ENCODE data around the gene TEX29.

The TEX29 gene

GRCh38 chr13:111359930-111360329, 39.5 kb downstream of the TEX29 start:
- in situ Hi-C loops (cut with HindIII; ENCODE audit: low pct_ligation_motif_present, low pct_unique_long_range_greater_than_20kb, low sequenced_read_pairs), result no loop called here
- DNase-seq, result no peak

- no peak for DNase-seq
- in situ Hi-C loops (cut with HindIII; ENCODE audit: low pct_ligation_motif_present, low pct_unique_long_range_greater_than_20kb, low sequenced_read_pairs), result no loop called here
Measured at GRCh38 chr13:111360452-111360851, 40.0 kb downstream of the TEX29 start.

DNA sequence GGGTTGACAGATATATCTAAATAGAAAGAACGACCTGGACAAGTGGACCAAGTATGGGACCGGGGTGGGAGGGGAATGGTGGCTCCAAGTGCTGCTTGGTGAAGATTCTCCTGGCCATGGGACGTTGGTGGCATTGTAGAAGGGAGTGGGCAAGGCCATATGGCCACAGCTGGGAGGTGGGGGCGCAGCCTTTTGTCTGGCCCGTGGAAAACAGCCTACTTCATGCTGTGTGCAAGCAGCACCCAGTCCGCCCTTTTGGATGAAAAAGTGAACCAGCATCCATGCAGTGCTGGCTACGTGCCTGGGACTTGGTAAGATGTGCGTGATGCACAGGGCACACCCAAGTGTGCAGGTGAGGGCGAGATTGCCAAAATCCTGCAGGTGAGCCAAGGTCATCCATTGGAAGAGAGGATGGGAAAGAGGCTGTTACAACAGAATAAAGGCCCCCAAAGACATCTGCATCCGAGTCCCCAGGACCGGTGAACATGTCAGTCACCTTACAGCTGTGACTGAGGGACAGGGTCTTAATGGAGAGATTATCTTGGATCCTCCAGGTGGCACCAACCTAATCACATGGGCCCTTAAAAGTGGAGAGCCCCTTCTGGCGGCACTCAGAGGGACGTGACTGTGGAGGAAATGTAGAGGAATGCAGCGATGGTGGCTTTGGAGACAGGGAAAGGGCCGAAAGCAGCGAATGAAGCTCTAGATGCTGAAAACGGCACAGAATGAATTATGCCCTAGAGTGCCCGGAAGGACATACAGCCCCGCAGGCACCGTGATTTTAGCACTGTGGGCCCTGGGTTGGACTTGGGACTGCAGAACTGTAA, 40.8 kb downstream of the TEX29 start:
- no peak for DNase-seq
- in situ Hi-C loops (cut with HindIII; ENCODE audit: low pct_ligation_motif_present, low pct_unique_long_range_greater_than_20kb, low sequenced_read_pairs), result no loop called here

DNA sequence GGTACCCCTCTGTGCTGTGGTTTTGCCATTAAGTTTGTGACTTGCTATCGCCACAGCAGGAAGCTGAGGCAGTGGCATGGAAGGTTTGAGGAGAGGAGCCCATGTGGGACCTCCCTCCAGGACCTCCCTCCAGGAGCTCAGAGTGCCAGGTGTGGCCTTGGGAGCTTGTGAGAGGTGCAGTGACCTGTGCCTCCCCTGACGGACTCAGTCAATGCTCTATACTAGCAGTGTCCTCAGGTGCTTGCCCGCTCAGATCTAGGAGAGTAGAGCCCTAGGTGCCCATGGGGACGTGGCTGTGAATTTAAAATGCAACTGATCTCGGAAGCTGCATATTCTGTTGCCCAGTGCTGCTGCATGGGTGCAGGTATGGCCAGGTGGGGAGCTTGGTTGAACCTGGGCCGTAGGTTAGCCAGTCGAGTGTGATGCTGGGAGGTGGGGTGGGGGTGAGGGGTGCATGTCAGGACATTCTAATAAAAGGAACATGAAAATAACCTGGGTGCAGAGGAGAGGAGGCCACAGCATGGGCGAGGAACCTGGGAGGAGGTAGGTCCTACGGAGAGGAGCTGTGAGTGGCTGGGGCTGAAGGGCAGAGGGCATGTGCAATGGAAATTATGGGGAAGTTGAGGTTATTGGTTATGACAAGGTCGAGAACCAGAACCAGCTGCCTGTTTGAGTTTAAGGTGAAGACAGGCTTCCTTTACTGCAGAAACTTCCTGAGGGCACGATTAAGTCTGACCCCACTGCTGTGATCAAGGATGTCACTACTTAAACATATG, 41.6 kb downstream of the TEX29 start:
- in situ Hi-C loops (cut with HindIII; ENCODE audit: low pct_ligation_motif_present, low pct_unique_long_range_greater_than_20kb, low sequenced_read_pairs), result no loop called here
- DNase-seq, result no peak

GRCh38 chr13:111363121-111363520, 42.7 kb downstream of the TEX29 start:
- no peak for DNase-seq
- in situ Hi-C loops (cut with HindIII; ENCODE audit: low pct_ligation_motif_present, low pct_unique_long_range_greater_than_20kb, low sequenced_read_pairs), result no loop called here

DNA sequence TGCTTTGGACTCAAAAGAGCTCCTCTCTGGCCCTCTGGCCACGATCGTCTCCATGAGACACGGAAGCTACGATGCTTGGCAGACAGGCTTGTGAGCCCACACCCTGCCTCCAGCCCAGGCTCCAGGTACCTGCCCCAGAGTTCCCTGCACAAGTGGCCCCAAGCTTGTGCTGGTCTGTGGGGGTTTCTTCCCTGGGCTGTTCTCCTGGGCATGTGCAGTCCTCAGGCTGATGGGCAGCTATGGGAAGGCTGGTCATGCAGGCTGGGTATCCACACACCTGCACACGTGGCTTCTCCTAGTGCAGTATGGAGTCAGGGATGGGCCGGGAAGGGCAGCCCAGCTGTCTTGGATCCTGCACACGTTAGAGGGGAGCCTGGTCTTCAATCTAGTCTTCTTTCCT, 43.1 kb downstream of the TEX29 start:
- in situ Hi-C loops (cut with HindIII; ENCODE audit: low pct_ligation_motif_present, low pct_unique_long_range_greater_than_20kb, low sequenced_read_pairs), result no loop called here
- no peak for DNase-seq

DNA sequence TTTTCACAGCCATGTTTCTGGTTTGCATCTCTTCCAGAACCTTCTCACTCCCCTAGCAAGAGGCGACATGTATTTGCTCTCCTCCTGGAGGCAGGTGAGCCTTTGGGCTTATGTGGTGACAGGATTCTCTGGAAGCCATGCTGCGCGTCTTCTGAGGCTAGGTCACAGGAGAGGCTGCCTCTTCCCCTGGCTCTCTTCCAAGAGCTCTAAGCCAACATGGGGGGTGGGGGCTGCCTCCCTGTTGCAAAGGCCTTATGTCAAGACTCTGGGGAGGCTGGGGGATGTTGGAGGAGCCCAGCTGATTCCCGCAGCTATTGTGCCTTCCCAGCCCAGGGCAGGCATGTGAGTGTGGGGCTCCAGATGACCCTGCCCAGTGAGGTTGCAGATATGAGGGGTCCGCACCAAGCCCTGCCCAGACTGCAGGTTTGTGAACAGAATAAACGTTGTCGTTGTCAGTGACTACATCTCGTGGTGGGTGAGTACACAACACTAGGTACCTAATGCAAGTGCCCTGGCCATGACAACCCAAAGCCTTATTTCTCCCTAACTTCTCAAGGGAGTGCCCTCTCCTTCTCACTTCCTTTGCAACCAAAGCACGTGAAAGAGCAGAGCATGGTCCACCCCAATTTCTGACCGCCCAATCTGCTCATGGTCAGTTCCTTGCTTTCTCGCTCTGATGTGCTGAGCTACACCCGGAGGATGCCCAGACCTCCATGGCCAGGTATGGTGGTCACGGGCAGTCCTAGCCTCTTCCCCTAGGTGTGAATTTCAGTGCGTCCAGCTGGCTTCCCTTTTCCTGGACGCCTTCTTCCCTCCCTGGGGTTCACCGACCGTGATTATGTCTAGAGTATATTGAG, 44.9 kb downstream of the TEX29 start:
- DNase-seq, result no peak
- in situ Hi-C loops (cut with HindIII; ENCODE audit: low pct_ligation_motif_present, low pct_unique_long_range_greater_than_20kb, low sequenced_read_pairs), result no loop called here

GRCh38 chr13:111367340-111367739, 46.9 kb downstream of the TEX29 start:
- in situ Hi-C loops (cut with HindIII; ENCODE audit: low pct_ligation_motif_present, low pct_unique_long_range_greater_than_20kb, low sequenced_read_pairs), result no loop called here
- no peak for DNase-seq

DNA sequence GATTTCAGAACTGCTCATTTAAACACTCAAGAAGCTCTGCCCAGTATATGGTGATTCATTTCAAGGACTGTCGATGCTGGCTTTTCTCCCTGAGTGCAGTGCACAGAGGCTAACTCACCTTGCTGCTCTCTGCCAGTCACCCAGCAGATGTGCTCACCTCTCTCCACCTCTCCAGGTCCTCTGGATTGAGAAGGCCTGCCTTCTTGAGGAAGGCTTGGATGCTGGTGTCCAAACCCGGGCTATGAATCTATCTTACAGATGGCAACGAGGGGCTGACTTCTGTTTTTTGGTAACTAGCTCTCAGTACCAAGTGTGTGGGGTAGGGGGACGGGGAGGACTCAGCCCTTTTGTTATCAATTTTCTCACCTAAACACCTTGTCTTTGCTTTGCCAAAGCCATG, 47.6 kb downstream of the TEX29 start:
- in situ Hi-C loops (cut with HindIII; ENCODE audit: low pct_ligation_motif_present, low pct_unique_long_range_greater_than_20kb, low sequenced_read_pairs), result no loop called here
- DNase-seq, result no peak

- in situ Hi-C loops (cut with HindIII; ENCODE audit: low pct_ligation_motif_present, low pct_unique_long_range_greater_than_20kb, low sequenced_read_pairs), result no loop called here
- DNase-seq, result no peak
Measured at GRCh38 chr13:111370147-111370546, 49.7 kb downstream of the TEX29 start.

DNA sequence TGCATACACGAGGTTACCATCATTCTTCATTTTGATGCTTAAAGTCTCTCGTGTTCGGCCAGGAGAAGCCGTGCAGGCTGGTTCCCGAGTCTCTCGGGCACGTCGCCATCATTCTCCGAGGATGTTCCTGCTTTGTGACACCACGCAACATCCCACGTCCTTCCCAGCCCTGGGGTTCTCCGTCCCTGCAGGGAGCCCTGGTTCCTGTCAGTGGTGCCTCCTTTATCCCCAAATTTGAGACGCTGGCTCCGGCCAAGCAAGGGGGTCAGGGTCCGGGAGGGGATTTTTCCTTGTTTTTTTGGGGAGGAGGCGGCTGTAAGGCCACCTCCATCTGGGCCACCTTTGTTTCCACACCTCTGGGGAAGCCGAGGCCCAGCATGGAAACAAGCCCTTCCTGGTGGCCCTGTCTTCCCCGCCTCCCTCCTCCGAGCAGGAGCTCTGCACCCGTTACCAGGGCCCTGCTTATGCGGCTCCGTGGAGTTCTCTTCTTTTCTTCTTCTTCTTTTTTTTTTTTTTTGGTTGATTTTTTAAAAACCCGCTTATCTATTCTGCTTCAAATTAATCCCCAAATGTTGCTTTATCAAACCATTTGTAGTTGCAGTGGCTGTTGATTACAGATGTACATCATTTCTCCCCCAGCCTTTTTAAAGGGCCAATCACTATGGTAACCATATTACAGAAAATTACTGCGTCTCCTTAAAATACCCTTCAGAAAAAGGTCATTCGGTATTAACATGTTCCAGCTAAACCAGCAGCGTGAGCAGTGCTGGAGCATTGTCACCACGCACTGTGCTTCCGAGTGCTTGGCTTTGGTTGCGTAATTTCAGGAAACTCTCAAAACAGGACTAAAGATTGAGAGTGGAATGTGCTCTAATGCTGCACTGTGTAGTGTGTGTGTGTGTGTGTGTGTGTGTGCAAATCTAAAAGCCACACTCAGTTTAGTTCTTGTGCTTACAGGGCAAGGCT, 50.4 kb downstream of the TEX29 start:
- in situ Hi-C loops (cut with HindIII; ENCODE audit: low pct_ligation_motif_present, low pct_unique_long_range_greater_than_20kb, low sequenced_read_pairs), result no loop called here

DNA sequence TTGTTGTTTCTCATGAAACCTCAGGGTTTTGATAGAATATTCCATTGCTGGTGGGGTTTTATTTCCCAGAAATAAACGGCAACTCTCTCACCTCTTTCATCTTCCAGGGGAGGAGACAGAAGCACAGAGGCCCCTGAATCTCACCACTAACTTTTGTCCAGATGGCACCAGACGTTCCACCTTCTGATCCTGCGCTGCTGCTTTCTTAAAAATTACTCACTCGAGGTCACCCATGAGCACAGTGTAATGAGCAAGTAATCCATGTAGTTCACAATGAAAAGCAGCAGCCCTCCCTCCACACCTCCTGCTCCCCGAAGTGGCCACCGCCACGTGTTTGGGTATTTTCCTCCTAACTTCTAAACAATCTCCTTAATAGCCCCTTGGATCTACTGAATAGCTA, 51.3 kb downstream of the TEX29 start:
- in situ Hi-C loops (cut with HindIII; ENCODE audit: low pct_ligation_motif_present, low pct_unique_long_range_greater_than_20kb, low sequenced_read_pairs), result no loop called here
- DNase-seq, result no peak

More for the DNA sequence above, 50.4 kb downstream of the TEX29 start:
- DNase-seq, result no peak

- in situ Hi-C loops (cut with HindIII; ENCODE audit: low pct_ligation_motif_present, low pct_unique_long_range_greater_than_20kb, low sequenced_read_pairs), result no loop called here
- DNase-seq, result no peak
Measured at GRCh38 chr13:111372651-111373425, 52.4 kb downstream of the TEX29 start.

DNA sequence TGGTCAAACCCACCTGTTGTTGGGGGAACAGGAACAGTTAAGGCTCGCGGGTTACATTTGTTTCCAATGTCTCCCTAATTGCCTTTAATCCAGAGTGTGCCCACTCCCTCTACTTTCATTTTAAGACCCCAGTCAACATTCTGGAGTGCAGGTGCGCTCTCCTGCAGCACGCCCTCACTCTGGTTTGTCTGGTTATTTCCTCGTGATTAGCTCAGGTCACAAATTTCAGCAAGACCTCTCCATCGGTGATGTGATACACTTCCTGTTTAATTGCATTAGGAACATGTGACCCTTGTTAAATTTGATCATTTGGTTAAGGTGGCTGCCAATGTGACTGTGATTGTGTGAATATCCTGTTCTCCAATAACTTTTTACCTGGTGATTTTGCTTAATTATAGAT, 53.0 kb downstream of the TEX29 start:
- no peak for DNase-seq
- in situ Hi-C loops (cut with HindIII; ENCODE audit: low pct_ligation_motif_present, low pct_unique_long_range_greater_than_20kb, low sequenced_read_pairs), result no loop called here

GRCh38 chr13:111380431-111380830, 60.0 kb downstream of the TEX29 start:
- in situ Hi-C loops (cut with HindIII; ENCODE audit: low pct_ligation_motif_present, low pct_unique_long_range_greater_than_20kb, low sequenced_read_pairs), result no loop called here
- DNase-seq, result no peak

- no peak for DNase-seq
- in situ Hi-C loops (cut with HindIII; ENCODE audit: low pct_ligation_motif_present, low pct_unique_long_range_greater_than_20kb, low sequenced_read_pairs), result no loop called here
Measured at GRCh38 chr13:111382411-111382810, 62.0 kb downstream of the TEX29 start.

DNA sequence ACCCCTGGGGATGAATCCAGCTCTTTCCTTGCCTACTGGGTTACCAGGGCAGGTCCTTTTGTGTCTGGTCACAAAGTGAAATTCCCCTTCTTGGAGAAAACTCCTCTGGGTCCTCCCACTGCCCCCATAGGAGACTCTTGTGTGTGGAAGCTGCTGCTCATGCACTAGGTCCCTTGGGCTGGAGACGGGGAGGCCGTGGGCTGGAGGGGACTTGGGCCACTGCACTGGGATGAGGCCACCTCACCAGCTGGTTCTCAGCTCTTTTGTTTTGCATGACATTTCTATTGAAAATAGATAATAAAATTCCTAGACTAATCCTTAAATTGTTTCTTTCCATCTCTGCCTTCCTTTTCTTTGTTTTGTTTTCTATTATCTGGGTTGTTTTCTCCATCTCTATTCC, 62.4 kb downstream of the TEX29 start:
- DNase-seq, result no peak
- in situ Hi-C loops (cut with HindIII; ENCODE audit: low pct_ligation_motif_present, low pct_unique_long_range_greater_than_20kb, low sequenced_read_pairs), result no loop called here
